ENCODE data around the gene INPP5A.
"Not testable (repeated sequence)": the region's sequence is repeated elsewhere in the genome, so short reads cannot be mapped to it uniquely, and the experiment has no call there.

The INPP5A gene

DNA sequence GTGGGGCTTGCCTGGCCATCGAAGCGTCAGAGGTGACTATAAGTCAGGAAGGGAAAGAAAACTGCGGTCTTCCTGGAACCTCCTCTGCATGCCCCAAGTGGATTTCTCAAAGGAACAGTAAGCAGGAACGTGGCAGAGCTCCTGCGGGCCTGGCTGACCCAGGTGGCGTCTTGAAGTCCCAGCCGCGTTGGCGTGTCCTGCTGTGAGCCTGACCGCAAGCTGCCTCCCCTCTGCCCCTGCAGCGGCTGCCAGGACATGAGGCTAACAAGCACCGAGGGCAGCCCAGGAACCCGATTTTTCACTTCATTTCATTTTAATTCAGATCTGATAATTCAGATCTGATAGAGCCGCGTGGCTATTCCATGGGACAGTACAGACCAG, 193.0 kb downstream of the INPP5A start:
- no peak for DNase-seq

DNA sequence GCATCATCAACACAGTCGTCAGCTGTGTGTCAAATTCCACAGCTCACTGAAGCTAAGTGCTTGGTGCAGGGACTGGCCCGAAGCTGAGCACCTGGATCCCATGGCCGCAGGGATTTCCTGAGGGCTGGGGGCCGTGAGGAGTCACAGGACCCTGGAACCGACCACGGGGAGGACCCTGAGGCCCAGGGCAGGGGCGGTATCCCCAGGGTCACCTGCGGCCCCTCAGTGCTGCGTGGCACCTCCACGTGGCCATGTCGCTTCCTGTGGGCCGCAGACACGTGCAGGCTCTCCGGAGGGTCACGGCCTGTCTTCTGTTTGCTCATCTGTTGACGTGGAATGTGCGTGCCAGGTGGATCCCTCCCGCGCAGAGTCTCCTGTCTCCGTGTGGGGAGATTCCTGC, 194.9 kb downstream of the INPP5A start:
- DNase-seq = no peak

DNA sequence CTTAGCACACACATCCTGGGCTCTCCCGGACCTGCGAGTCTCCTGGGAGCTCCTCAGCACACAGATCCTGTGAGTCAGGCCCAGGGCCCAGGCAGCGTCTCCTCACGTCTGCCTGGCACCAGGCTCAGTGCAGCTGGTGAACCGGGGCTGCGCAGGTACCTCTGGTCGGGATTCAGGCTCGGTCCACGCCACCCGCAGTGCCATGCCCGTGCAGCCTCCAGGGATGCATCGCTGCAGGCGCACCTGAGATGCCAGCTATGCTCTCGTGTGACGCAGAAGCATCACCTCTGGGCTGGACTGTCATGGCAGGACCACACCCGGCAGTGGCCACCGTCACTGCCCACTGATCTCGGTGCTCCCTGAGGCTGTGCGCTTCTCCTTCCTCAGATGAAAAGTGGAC, 196.3 kb downstream of the INPP5A start:
- DNase-seq = no peak

DNA sequence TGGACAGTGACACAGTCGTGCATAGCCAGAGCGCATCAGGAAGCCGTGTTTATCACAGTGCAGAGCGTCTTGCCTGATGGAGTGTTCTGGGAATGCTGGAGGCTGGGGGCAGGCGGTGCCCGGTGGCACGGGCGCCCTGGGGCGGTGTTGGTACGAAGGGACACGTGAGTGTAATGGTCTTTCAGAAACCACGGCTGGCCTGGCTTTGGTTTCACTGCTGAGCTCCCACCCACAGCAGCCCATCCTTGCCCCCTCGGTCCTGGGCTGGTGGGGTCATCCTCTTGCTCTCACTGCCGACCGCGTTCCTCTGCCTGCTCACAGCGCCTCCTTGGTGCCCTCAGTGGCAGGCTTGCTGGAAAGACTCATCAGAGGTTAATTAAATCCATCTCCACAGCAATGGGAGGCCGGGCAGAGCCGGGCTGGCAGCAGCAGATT, 197.8 kb downstream of the INPP5A start:
- DNase-seq = no peak

DNA sequence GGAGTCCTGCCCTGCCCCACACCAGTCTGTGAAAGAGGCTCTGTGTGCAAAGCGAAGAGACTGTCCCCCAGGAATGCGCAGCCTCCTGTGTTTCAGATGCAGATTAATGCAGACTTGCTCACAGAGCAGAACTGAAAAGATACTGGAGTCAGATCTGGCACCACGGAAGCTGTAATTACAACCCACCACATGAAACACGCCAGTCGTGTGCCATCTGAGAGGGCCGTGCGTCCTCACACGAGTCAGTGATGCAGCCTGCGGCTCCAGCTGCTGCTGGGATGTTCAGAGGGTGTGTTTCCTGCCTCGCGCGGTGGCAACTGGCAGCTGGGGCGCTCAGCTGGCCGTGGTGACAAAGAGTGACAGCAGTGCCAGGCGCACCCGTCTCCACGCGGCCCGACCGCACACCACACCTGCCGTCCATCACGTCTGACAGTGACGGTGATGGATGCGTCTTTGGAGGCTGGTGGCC, 198.4 kb downstream of the INPP5A start:
- DNase-seq = no peak

DNA sequence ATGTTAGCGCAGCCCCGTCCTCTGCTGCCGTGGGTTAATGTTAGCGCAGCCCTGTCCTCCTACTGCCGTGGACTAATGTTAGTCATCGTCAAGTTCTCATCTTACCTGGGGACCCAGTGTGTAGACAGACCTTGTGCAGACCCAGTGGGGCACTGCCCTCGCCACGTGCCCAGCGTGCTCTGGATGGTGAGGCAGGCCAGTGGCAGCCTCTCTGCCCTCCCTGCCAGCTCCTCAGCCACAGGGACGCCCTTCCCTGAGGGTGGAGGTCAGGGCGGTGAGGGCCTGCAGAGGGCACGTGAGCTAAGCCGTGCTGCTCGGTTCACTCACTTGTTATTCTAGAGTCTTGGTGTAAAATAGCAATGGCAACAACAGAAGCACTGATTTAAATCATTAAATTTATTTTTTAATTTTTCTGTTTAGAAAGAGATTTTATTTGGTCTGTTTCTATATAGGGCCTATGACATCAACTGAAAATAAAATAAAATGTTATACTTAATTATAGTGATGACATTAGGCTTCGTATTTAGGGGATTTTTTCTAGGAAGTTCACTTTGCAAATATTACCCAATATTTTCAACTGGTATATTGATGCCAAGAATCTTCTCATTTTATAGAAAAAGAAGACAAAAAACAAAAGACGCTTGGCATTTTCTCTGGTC, 199.9 kb downstream of the INPP5A start:
- no peak for DNase-seq

DNA sequence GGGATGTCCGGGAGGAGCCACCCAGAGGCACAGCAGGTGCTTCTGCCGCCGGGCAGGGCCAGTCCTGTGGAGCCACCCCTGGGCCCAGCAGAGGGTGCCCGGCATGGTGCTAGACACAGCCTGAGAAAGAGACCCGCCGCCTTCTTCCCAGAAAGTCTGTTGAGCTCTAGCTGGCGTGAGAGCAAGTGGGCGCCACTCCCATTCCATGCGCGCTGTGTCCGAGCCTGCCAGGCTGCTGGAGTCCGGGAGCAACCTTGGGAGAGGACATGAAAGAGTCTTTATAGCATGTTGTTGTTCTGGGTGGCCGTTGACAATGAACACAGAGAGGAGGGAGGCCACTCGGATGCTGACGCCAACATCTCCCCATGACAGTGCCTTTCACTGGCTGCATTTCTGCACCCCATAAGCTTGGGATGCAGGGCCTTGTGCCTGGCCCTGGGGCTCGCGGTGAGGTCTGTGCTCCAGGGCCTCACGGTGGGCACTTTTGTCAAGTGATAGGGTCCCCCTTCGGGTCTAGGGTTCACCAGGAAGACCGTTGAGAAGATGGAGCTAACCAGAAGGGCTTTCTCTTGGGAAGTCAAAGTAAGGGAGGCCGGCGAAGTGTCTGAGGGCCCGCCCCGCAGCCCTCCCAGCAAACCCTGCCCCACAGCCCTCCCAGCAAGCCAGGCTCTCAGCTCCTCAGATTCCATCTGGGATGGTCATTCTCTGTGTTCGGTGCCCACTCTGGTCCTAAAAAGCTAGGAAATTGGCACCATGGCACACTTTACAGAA, 201.1 kb downstream of the INPP5A start:
- no peak for DNase-seq

DNA sequence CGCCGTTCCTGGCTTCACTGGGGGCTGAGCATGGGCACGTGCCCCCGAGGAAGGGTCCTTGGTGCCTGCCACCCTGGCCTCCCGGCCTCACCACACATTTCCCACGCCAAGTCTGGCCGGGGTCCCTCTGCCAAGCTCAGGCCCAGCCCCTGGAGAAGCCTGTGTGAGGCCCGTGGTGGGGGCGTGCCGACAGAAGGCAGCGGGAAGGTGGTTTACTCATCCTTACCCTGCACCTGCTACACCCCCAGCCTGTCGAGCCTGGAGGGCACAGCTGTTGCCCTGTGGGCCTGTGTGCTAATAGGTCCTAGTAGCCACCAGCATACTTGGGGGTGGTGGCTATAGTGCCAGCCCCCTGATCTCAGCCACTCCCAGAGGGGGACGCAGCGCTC, 201.6 kb downstream of the INPP5A start:
- no peak for DNase-seq

DNA sequence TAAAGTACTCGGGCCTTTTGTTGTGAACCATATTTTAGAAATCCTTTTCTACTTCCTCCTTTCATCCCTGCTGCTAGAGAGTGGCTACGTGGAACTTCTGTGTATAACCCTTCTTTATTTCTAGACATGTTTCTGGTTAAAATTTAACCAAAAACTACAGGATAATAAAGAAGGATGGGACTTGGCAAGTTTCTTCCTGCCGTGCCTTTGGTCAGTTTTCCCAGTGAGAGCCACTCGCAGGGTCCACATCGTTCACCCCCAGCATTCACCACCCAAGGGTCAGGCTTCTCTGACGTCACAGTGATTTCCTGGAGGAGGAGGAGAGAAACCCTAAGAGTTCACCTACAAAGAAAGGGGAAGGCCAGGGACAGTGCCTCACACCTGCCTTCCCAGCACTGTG, 203.0 kb downstream of the INPP5A start:
- DNase-seq = no peak

DNA sequence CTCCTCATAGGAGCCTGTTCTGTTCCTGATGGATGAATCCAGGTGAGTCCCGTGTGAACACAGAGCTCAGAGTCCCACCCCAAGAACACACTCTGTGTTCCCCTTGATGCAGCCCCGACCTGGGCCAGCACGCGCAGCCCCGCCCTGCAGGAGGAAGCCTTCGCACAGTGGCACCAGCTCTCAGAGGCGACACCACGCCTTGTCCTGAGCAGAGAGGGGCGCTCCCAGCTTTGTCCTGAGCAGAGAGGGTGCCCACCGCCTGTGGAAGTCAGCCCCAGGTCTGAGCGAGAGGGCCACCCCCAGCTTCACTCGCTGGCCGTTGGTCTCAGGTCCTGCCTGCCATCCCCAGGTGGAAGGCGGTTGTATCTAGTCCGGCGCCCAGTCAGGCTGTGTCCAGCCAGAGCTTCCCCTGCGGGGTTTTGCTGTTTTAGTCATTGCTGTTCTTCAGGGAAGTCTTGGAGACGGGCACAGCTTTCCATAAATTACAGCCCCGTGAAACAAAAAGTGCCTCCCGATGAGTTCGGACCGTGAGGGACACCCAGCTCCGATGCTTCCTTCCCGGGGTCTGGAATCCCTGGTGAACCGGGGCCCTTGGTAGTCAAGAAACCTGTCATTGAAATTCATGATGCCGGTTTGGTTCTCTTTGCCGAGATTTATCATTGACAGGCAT, 204.7 kb downstream of the INPP5A start:
- no peak for DNase-seq

DNA sequence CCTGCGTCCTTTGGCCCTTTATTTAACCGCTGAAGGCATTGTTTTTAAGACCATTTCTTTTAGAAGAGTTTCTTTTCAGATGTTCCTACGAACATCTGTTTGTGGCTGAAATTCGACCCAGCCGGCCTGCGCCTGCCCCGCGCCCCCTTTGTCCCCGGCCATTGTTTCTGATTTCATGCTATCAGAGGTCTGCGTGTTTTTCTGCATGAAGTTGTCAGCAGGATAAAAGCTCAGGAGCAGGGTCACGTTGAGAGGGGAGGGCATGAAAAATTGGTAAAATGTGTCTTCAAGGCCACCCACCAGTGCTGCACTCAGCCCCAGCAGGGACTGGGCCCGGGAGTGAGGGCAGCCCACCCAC, 205.2 kb downstream of the INPP5A start:
- DNase-seq = no peak

DNA sequence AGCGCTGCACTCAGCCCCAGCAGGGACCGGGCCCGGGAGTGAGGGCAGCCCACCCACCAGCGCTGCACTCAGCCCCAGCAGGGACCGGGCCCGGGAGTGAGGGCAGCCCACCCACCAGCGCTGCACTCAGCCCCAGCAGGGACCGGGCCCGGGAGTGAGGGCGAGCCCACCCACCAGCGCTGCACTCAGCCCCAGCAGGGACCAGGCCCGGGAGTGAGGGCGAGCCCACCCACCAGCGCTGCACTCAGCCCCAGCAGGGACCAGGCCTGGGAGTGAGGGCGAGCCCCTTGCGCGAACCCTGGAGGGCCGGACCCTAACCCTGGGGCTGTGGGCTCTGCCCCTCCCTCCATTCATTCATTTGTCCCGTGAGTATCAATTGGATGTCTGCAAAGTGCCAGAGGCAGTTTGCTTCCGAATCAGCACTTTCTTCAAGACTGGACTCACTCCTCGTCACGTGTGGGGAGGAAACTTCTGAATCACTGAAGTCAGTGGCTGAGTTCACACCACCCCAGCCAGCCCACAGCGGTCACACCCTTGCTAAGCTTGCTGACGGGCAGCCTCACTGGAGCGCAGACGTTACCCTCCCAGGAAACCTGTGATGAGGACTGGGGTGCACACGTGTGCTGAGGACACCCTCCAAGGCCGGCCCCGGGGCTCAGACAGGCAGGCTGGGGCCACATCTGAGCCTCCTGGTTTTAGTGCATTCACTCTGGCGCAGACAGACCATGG, 205.8 kb downstream of the INPP5A start:
- not testable (repeated sequence) for DNase-seq

DNA sequence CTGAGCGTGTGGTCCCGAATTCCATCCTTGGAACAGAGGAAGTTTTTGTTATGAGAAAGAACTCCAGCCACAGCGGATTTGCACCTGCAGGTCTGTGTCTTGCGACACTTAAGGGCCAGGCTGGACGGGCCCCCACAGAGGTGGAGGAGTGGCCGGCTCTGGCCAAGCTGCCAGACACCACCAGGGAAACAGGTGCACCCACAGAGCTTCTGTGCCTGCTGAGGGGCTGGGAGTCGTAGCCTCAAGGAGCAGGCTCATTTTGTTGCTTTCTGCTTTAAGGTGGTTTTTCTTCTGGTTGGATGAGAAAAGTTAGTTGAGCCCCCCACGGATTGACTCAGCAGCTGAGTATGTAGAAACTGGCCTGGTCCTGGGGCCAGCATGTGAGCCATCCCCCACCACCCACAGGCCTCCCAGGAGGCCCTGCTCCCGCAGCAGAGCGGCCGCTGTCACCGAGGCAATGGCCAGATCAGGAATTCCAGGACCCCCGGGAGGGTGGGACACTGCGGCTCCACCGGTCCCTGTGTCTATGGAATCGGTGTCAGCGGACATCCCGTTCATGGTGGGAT, 206.4 kb downstream of the INPP5A start:
- DNase-seq = no peak

DNA sequence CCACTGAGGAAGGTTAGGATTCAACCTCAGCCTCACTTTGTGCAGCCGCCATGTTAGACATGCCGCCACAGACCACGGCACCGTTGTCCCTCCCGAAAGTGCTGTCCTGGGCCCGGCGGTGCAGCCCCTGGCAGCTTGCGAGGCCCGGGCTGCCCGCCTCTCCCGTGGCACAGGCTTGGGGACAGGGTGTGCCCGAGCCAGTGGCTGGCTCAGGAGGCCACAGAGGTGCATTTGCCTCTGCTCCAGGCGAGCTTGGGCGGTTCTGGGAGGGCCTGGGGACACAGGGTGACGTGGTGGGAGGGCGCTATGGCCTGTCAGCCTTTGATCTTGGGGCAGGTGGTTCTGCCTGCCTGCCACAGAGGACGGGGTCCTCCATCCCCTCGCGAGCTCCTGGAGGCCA, 207.3 kb downstream of the INPP5A start:
- DNase-seq = no peak

DNA sequence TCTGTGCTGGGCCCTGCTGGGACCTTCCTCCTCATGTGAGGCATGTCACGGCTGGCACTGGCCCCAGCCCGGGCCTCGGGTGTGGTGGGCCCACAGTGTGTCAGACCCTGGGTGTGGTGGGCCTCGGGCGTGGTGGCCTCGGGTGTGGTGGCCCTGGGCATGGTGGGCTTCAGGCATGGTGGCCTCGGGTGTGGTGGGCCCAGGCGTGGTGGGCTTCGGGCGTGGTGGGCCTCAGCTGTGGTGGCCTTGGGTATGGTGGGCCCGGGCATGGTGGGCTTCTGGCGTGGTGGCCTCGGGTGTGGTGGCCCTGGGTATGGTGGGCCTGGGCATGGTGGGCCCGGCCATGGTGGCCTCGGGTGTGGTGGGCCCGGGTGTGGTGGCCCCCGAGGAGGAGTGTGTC, 207.9 kb downstream of the INPP5A start:
- no peak for DNase-seq

DNA sequence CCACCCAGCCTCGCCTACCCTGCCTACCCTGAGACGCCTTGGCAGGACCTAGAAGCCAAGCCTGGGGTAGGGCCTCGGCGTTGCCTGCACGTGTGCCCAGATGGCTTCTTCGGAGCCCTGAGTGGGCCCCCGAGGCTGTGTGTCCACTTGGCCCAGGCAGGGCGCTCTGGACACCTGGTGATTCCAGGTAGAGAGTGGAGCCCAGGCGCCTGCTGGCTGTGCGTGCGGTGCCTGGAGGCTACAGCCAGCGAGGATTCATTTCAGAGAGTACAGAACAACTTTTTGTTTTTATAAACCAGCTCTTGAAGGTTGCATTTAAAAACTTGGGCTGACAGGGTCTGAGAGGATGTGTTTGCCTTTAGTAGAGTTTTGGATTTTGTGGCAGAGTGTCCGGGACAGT, 208.4 kb downstream of the INPP5A start:
- DNase-seq = no peak

DNA sequence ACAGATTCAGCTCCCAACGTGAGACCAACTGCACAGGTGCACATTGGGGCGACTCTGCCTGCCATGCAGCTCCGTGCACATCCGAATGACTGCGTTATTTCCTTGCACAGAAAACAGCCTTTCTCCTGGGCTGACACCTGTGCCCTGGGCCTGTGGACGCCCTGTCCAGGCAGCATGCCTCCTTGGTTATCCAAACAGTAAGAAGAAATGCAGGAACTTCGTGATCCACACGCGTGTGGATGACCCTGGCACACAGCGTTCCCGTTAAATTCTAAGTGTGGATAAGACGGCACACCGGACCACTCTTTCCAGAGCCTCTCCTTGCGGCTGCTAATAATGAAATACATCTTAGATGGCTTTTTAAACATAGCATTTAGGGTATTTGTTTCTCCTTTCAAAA, 208.8 kb downstream of the INPP5A start:
- DNase-seq = no peak

DNA sequence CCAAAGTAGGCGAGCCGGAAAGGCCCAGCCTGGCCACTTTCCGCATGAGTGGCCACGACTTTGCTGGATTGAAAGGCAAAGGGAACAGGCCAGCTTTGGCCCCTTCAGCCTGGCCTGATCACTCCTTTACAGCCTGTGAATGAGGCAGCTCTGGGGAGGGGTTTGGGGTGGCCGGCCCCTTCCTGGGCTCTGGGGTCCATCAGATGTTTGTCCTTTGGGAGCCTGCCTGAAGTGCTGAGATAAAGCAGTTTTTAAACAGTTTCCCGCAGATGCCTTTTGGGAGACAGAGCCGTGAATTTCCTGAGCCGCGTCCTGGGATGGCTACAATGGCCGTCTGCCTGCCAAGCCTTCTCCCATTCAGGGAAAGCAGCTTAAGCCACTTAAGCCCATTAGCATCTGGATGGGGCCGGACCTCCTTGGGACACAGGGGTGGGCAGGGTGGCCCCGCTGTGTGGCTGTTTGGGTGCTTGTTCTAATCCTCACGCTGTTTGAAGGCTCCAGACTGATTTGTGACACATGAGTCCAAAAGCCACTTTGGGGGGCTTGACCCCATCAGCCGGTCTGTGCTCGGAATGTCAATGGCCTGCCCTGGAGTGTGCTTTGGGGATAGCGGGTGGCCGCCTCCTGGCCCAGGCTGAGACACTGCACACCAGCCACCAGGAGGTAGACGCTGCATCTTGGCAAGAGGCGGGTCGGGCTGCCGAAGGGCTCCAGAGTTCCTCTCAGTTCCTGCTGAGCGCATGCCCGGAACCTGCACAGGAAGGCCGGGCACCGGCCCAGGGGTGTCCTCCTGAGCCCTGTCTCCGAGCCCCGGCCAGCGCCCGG, 209.4 kb downstream of the INPP5A start:
- no peak for DNase-seq

DNA sequence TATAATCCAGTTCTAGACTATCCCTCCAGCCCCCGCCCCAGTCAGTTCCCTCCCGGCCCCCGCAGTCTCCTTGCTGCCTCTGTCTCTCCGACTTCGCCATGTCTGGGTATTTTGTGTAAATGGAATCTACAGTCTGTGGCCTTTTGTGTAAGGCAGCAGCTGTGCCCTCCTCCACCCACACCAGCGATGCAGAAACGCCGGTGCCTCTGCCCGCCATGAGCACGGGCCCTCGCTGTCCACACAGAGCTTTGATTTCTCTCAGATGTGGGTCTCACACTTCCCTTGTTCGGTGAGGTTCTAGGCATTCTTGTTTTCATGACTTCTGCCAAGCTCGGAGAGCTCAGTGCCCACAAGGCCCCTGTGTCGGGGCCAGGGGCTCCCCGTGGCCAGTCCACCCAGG, 210.5 kb downstream of the INPP5A start:
- no peak for DNase-seq

DNA sequence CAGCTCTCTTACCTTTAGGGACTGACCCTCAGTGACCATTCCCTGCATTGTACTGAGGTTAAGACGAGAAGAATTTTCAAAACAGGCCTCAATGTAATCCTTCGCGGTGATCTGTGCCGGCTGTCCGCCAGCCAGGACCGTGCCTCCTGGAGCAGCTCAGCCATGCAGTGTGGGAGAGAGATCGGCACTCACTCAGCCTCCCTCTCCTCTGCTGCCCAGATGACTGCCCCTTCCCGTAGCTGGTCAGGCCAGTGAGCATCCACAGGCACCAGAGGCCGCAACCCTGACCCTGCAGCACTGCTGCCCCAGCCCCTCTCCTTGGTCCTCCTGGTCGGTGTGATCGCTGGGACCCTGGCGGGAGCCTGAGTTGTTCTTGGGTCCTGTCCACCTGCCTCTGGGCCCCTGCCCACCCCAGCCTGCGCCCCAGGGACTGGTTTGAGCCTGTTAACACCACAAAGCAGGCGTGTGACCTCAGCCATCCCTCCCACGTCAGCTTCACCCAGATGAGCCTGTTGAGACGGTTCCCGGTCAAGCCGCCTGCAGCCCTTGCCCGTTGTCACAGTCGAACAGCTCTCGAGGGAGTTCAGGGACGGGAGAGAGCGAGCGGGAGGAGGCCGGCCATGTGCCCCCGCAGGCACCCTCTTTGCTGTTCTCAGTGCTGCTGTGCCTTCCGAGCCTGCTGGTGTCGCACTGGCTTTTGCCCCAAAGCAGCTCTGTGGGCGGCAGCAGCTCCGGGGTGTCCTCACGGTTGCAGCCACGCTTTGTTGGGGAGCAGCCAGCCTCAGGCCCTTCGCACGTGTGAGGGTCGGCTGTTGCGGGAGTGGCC, 211.2 kb downstream of the INPP5A start:
- DNase-seq = no peak

DNA sequence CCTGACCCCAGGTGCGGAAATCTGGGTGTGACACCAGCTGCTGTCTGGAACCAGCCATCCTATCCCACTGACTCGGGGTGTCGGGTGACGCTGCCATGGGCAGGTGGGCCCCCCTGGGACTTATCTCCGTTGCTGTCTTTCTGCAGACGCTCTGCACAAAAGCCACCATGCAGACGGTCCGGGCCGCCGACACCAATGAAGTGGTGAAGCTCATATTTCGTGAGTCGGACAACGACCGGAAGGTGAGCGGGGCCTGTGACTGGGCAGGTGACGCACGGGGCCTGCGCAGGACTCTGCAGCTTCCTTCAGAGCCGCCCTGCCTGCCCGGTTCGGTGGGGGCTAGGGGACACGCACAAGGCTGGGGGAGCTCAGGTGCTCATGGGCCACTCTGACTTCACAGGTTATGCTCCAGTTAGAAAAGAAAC, 211.8 kb downstream of the INPP5A start:
- no peak for DNase-seq

Measured in AML-193 (cell line).